GM04504 (cell line): ENCODE data around the gene ZNG1C.
"Not testable (repeated sequence)": the region's sequence is repeated elsewhere in the genome, so short reads cannot be mapped to it uniquely, and the experiment has no call there.

Experiments used
- DNase-seq: peaks from one replicate; pipeline ENCODE4 v3.0.0-alpha.2; 2012; ENCODE audit warnings: low read depth

ZNG1C gene

GRCh38 chr9:68241683-68242082 lies at the start of gene ZNG1C:
TSS of gene ZNG1C (plus strand) at chr9:68241983. CDS start at chr9:68242032, 49 bp downstream.
- not testable (repeated sequence) for DNase-seq

- DNase-seq = not testable (repeated sequence)
Measured at GRCh38 chr9:68242437-68242836, 654 bp downstream of the ZNG1C start.

GRCh38 chr9:68281041-68281440 lies 39.3 kb downstream of the ZNG1C start:
- not testable (repeated sequence) for DNase-seq

- not testable (repeated sequence) for DNase-seq
Measured at GRCh38 chr9:68302567-68302966, 60.8 kb downstream of the ZNG1C start, which contains the start of gene FOXD4L3. TSS of gene FOXD4L3 (plus strand) at chr9:68302867. CDS start at chr9:68302952, 85 bp downstream.

- not testable (repeated sequence) for DNase-seq
Measured at GRCh38 chr9:68303771-68304170, 62.0 kb downstream of the ZNG1C start.

- not testable (repeated sequence) for DNase-seq
Measured at GRCh38 chr9:68304212-68304611, 62.4 kb downstream of the ZNG1C start.

GRCh38 chr9:68304777-68305176 lies 63.0 kb downstream of the ZNG1C start:
- DNase-seq = not testable (repeated sequence)

- not testable (repeated sequence) for DNase-seq
Measured at GRCh38 chr9:68305680-68306285, 64.0 kb downstream of the ZNG1C start.

- DNase-seq = not testable (repeated sequence)
Measured at GRCh38 chr9:68306391-68306964, 64.7 kb downstream of the ZNG1C start.

GRCh38 chr9:68307127-68307526 lies 65.3 kb downstream of the ZNG1C start:
- DNase-seq = not testable (repeated sequence)

GRCh38 chr9:68307654-68308053 lies 65.9 kb downstream of the ZNG1C start:
- DNase-seq = not testable (repeated sequence)

GRCh38 chr9:68311208-68311607 lies 69.4 kb downstream of the ZNG1C start:
- DNase-seq = not testable (repeated sequence)

- DNase-seq = not testable (repeated sequence)
Measured at GRCh38 chr9:68318209-68318608, 76.4 kb downstream of the ZNG1C start.

GRCh38 chr9:68323749-68324148 lies 82.0 kb downstream of the ZNG1C start:
- not testable (repeated sequence) for DNase-seq

GRCh38 chr9:68324518-68324917 lies 82.7 kb downstream of the ZNG1C start:
- not testable (repeated sequence) for DNase-seq

GRCh38 chr9:68329106-68329505 lies 87.3 kb downstream of the ZNG1C start:
- DNase-seq = not testable (repeated sequence)

- DNase-seq = not testable (repeated sequence)
Measured at GRCh38 chr9:68330531-68331173, 88.9 kb downstream of the ZNG1C start.

- DNase-seq = not testable (repeated sequence)
Measured at GRCh38 chr9:68332122-68332521, 90.3 kb downstream of the ZNG1C start.

GRCh38 chr9:68335935-68336334 lies 94.2 kb downstream of the ZNG1C start:
- DNase-seq = not testable (repeated sequence)

- DNase-seq = not testable (repeated sequence)
Measured at GRCh38 chr9:68336639-68337339, 95.0 kb downstream of the ZNG1C start.

GRCh38 chr9:68338000-68338399 lies 96.2 kb downstream of the ZNG1C start:
- DNase-seq = not testable (repeated sequence)
